HUES6 (cell line): ENCODE results near the gene NTN3.
A peak's percentile ranks its signal among the peaks of the same experiment; 100 is the strongest.
"Not testable (repeated sequence)": the region's sequence is repeated elsewhere in the genome, so short reads cannot be mapped to it uniquely, and the experiment has no call there.

ENCODE experiments used
- H3K27ac ChIP-seq: 2 replicates; pipeline ENCODE4 v1.7.0; 2013; ENCODE audit warnings: low read depth, mild to moderate bottlenecking, low read length, inconsistent platforms
- H3K27me3 ChIP-seq: 2 replicates; pipeline ENCODE4 v1.6.1; 2013; ENCODE audit warnings: low read length; ENCODE audit not compliant: control insufficient read depth, insufficient read depth
- H3K36me3 ChIP-seq: 2 replicates; pipeline ENCODE4 v1.6.1; 2013; ENCODE audit warnings: low read length; ENCODE audit not compliant: control insufficient read depth, insufficient read depth
- H3K4me1 ChIP-seq: 2 replicates; pipeline ENCODE4 v1.6.1; 2013; ENCODE audit warnings: low read length; ENCODE audit not compliant: control insufficient read depth, insufficient read depth
- H3K4me3 ChIP-seq: 2 replicates; pipeline ENCODE4 v1.5.1; 2013; ENCODE audit warnings: low read depth, low read length
- H3K9ac ChIP-seq: one replicate; pipeline ENCODE4 v1.6.1; 2013; ENCODE audit warnings: mild to moderate bottlenecking, low read length
- H3K9me3 ChIP-seq: 2 replicates; pipeline ENCODE4 v1.6.1; 2013; ENCODE audit warnings: low read depth, low read length; ENCODE audit not compliant: control insufficient read depth, insufficient read depth

Gene NTN3

GRCh38 chr16:2473999-2474876, 3.1 kb downstream of the NTN3 start:
- Histone ChIP-seq H3K4me1 (peaks cover 30% of the 10 kb centered on the region), H3K9ac (peak overlapping the region; percentile 60), H3K27me3 (peaks cover 59% of the 10 kb centered on the region), H3K36me3 (no peaks in the 10 kb centered on the region), H3K27ac (peak overlapping the region; percentile 46; the same call in 1 of the 2 replicates), H3K9me3 (no peaks in the 10 kb centered on the region), H3K4me3 (peak overlapping the region; percentile 75)

DNA sequence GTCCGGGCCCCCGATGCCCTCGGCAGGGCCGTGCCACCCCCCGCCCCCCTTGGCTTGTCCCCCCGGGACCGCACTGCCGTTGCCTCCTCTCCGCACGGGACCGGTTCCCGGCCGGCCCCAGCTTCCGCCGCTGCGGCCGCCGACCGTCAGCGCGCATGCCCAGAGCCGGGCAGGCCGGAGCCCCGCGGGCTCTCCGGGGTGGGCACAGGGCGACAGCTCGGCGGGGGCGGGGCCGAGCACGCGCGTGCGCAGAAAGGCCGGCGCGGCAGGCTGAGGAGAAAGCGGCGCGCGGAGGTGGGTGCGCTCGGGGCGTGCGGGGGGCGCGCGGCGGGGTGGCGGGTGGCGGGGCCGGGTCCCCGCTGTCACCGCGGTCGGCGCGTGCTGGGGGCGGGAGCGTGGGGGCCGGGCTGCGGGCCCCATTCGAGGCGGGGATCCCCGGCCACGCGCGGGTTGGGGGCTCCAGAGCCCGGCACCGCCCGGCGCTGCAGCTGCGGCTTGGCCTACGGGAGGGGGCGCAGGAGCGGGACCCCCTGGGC, 3.8 kb downstream of the NTN3 start, which contains the start of gene TBC1D24:
Gene TBC1D24, plus strand, starts transcription at position 251 of the 536 bp plus-strand sequence. CDS start 21,022 bp downstream, outside the sequence.
- no peaks in the 10 kb centered on the region for H3K36me3 ChIP-seq
- H3K9me3 ChIP-seq, result no peaks in the 10 kb centered on the region
- H3K27me3 ChIP-seq, result peaks cover 51% of the 10 kb centered on the region
- peak within 1 kb of the TSS; percentile 78 for H3K4me3 ChIP-seq
- H3K9ac ChIP-seq, result peak within 1 kb of the TSS; percentile 60
- H3K27ac ChIP-seq, result peak within 1 kb of the TSS; percentile 46; the same call in 1 of the 2 replicates
- peaks cover 24% of the 10 kb centered on the region for H3K4me1 ChIP-seq

DNA sequence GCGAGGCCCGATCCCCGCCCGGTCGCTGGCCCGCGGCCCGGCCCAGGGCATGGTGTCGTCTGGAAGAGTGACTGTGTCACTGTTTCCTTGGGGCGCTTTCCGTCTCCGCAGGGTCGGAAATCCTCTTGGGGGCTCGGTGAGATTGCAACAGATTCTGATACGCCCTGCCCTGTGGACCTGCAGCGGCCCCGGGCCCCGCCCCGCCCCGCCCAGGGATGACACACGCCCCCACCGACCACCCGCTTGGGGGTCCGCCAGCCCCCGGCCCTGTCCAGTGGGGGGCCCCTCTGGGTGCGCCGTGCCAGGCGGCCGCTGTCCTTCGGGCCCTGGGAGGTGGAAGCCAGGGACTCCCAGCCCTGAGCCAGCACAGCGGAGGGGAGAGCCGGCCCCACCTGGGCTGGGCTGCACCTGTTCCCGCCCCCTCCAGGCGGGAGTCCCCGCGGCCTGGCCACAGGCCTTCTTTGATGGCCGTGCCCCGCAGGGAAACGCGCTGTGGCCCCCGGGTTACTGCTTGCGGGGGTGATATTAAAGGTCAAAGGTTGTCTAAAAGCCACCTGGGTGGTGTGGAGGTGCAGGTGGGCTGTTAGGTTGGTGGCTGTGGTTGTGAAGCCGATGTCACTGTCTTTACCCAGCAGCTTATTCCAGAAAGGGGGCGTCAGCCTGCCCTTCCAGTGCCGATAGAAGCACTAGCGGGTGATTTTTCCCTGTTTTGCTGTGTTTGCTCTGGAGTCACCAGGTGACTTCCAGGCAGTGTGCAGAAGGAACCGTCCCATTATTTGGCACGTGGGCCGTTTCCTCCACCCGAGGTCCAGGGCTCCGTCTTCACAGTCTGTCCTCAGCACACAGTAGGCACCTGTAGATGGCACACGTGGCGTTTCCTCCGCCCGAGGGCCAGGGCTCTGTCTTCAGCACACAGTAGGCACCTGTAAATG, 4.6 kb downstream of the NTN3 start:
- Histone ChIP-seq H3K9ac (no peak overlapping the region), H3K27me3 (peaks cover 44% of the 10 kb centered on the region), H3K27ac (no peak overlapping the region), H3K4me3 (peak overlapping the region; percentile 78), H3K9me3 (no peaks in the 10 kb centered on the region), H3K4me1 (peaks cover 18% of the 10 kb centered on the region), H3K36me3 (no peaks in the 10 kb centered on the region)

DNA sequence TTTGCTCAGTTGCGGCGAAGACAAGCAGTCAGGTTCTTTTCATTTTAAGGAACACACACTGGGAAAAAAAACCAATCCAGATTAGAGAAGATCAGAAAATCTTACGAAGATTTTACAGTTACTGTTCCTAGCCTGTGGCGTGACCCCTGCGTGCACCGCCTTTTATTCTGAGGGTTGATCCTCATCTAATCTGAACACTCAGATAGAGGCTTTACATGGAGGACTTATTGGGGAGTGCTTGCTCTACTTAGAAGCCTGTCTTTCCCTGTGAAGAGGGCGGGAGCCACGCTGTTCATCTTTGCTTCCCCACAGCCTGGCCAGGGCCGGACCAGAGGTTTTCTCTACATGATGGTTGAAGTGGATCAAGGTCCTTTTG, 5.2 kb downstream of the NTN3 start:
- no peak overlapping the region for H3K27ac ChIP-seq

GRCh38 chr16:2476741-2477140, 5.6 kb downstream of the NTN3 start:
- Histone ChIP-seq H3K9ac (no peak overlapping the region), H3K9me3 (no peaks in the 10 kb centered on the region), H3K36me3 (no peaks in the 10 kb centered on the region), H3K27ac (no peak overlapping the region), H3K27me3 (peaks cover 38% of the 10 kb centered on the region), H3K4me1 (peaks cover 15% of the 10 kb centered on the region), H3K4me3 (no peak overlapping the region)

More for the DNA sequence above, 5.2 kb downstream of the NTN3 start:
- Histone ChIP-seq H3K4me3 (no peak overlapping the region), H3K4me1 (peaks cover 16% of the 10 kb centered on the region), H3K9ac (no peak overlapping the region), H3K27me3 (peaks cover 42% of the 10 kb centered on the region), H3K36me3 (no peaks in the 10 kb centered on the region), H3K9me3 (no peaks in the 10 kb centered on the region)

GRCh38 chr16:2477327-2477726, 6.2 kb downstream of the NTN3 start:
- no peaks in the 10 kb centered on the region for H3K9me3 ChIP-seq

GRCh38 chr16:2478279-2478678, 7.2 kb downstream of the NTN3 start:
- Histone ChIP-seq H3K27me3 (peaks cover 22% of the 10 kb centered on the region), H3K4me3 (no peak overlapping the region), H3K9ac (no peak overlapping the region), H3K27ac (no peak overlapping the region), H3K4me1 (peaks cover 2% of the 10 kb centered on the region), H3K36me3 (no peaks in the 10 kb centered on the region), H3K9me3 (no peaks in the 10 kb centered on the region)

More at GRCh38 chr16:2477327-2477726, 6.2 kb downstream of the NTN3 start:
- Histone ChIP-seq H3K4me3 (no peak overlapping the region), H3K36me3 (no peaks in the 10 kb centered on the region), H3K27ac (no peak overlapping the region), H3K4me1 (peaks cover 9% of the 10 kb centered on the region), H3K9ac (no peak overlapping the region), H3K27me3 (peaks cover 32% of the 10 kb centered on the region)

DNA sequence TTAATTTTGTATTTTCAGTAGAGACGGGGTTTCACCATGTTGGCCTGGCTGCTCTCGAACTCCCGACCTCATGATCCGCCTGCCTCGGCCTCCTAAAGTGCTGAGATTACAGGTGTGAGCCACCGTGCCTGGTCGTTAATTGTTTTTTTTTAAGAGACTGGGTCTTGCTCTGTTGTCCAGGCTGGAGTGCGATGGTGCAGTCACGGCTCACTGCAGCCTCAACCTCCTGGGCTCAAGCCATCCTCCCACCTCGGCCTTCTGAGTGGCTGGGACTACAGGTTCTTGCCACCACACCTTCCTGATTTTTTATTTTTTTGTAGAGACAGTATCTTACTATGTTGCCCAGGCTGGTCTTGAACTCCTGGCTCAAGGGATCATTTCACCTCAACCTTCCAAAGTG, 8.9 kb downstream of the NTN3 start:
- not testable (repeated sequence) for H3K4me3 ChIP-seq, H3K9me3 ChIP-seq, H3K9ac ChIP-seq, H3K36me3 ChIP-seq, H3K4me1 ChIP-seq, H3K27ac ChIP-seq
- peaks cover 14% of the 10 kb centered on the region; the same call in 1 of the 2 replicates for H3K27me3 ChIP-seq

DNA sequence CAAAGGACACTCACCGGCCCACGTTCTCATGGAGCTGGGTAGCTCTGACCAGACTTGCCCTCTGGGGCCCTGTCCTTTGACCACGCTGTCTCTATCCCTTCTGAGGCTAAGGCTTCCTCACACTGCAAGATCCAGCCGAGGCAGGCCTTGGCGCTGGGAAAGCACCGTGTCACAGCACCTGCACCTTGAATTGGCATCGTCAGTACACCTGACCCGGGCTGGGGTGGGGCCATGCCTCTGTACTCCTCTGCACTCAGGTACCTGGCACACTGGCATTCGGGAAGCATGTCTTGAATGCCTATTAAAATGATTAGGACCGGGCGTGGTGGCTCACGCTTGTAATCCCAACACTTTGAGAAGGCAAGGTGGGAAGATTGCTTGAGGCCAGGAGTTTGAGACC, 9.9 kb downstream of the NTN3 start:
- no peaks in the 10 kb centered on the region for H3K9me3 ChIP-seq
- no peaks in the 10 kb centered on the region for H3K4me1 ChIP-seq
- H3K36me3 ChIP-seq, result no peaks in the 10 kb centered on the region
- H3K9ac ChIP-seq, result no peak overlapping the region
- no peak overlapping the region for H3K27ac ChIP-seq
- peaks cover 9% of the 10 kb centered on the region; the same call in 1 of the 2 replicates for H3K27me3 ChIP-seq
- no peak overlapping the region for H3K4me3 ChIP-seq

- Histone ChIP-seq H3K4me1 (no peaks in the 10 kb centered on the region), H3K27ac (no peak overlapping the region), H3K9me3 (no peaks in the 10 kb centered on the region), H3K9ac (no peak overlapping the region), H3K27me3 (peaks cover 1% of the 10 kb centered on the region; the same call in 1 of the 2 replicates), H3K36me3 (no peaks in the 10 kb centered on the region), H3K4me3 (no peak overlapping the region)
These were observed 10.6 kb downstream of the NTN3 start for GRCh38 chr16:2481676-2482075.
